ENCODE results near the gene BOC. TPM values are rescaled to one million over a fixed set of nuclear protein-coding genes. Genes with fewer than 3 reads are reported as not detected.

Gene BOC
- total RNA-seq, 2 experiments from 2014 or later = 0.03 TPM; not detected in 1

DNA sequence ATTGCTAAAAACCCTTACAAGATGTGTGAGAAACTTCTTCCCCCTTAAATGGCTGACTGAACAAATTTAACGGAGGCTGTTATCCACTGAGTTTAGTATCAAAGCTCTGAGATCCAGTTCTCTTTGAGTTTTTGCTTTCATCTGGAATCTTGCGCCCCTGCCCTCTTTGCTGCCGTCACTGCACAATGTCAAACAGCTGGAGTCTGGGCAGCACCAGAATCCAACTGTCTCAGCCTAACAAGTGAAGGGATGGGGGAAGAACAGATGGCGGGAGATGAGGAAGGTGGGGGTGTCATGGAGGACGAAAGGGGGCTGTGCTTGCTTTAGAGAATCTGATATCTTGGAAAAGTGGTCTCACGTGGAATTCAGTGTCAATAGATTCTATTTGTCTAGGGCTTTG is 7.0 kb upstream of the BOC start:
- no peaks in the 10 kb centered on the region for H3K79me2 ChIP-seq (ENCODE audit: insufficient read depth, low read depth, low read length)

DNA sequence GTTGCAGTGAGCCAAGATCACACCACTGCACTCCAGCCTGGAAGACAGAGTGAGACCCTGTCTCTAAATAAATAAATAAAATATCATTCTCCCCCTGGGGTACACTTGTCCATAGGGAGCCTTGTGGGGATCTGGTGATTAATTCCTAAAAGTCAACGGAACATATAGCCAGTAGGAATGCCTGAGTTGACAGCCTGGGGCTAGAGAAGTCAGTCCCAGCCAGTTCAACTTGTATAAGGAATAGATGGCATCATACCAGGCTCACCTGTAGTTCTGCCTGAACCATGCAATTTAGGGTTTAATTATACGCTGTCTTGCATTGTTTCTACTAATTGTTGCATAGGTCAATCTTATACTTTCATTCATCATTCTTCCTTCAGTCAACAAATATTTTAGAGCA is 5.9 kb upstream of the BOC start:
- TF ChIP-seq EZH2phosphoT487 (IDR thresholded peaks at IDR 0.05; ENCODE audit: borderline replicate concordance, low read depth, low read length) = no peak
- TF ChIP-seq, protein P1, sequence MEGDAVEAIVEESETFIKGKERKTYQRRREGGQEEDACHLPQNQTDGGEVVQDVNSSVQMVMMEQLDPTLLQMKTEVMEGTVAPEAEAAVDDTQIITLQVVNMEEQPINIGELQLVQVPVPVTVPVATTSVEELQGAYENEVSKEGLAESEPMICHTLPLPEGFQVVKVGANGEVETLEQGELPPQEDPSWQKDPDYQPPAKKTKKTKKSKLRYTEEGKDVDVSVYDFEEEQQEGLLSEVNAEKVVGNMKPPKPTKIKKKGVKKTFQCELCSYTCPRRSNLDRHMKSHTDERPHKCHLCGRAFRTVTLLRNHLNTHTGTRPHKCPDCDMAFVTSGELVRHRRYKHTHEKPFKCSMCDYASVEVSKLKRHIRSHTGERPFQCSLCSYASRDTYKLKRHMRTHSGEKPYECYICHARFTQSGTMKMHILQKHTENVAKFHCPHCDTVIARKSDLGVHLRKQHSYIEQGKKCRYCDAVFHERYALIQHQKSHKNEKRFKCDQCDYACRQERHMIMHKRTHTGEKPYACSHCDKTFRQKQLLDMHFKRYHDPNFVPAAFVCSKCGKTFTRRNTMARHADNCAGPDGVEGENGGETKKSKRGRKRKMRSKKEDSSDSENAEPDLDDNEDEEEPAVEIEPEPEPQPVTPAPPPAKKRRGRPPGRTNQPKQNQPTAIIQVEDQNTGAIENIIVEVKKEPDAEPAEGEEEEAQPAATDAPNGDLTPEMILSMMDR (conservative IDR thresholded peaks at IDR 0.05; ENCODE audit: low read length) = no peak

More for the DNA sequence above, 7.0 kb upstream of the BOC start:
- no TSS peak for BruUV-seq (replicated peaks)
- Histone ChIP-seq H3K4me3 (ENCODE audit: low read depth, low read length, poor library complexity, severe bottlenecking) (no peak overlapping the region), H3K4me2 (ENCODE audit: low read length) (no peak overlapping the region), H3K36me3 (ENCODE audit: insufficient read depth, low read length) (no peaks in the 10 kb centered on the region), H3K9me2 (ENCODE audit: insufficient read depth, low read length) (no peaks in the 10 kb centered on the region), H4K20me1 (ENCODE audit: insufficient read depth, low read length) (no peaks in the 10 kb centered on the region), H2AFZ (ENCODE audit: low read length) (no peak overlapping the region), H3K27ac (ENCODE audit: low read depth, low read length, poor library complexity, severe bottlenecking) (no peak overlapping the region), H3K9me3 (ENCODE audit: low read length) (no peaks in the 10 kb centered on the region), H3K4me1 (ENCODE audit: insufficient read depth, low read length, poor library complexity, severe bottlenecking) (no peaks in the 10 kb centered on the region)
- ChIA-PET CTCF (ENCODE audit: unreplicated experiment) (no interaction called here), POLR2A (no interaction called here)
- TF ChIP-seq, protein P1 (conservative IDR thresholded peaks at IDR 0.05; ENCODE audit: low read length) = no peak
- no peak for TF ChIP-seq EZH2phosphoT487 (IDR thresholded peaks at IDR 0.05; ENCODE audit: borderline replicate concordance, low read depth, low read length)
- DNase-seq (ENCODE audit: low spot score) = no peak
- intact Hi-C loops (cut with micrococcal nuclease; ENCODE audit: unreplicated experiment) = no loop called here

DNA sequence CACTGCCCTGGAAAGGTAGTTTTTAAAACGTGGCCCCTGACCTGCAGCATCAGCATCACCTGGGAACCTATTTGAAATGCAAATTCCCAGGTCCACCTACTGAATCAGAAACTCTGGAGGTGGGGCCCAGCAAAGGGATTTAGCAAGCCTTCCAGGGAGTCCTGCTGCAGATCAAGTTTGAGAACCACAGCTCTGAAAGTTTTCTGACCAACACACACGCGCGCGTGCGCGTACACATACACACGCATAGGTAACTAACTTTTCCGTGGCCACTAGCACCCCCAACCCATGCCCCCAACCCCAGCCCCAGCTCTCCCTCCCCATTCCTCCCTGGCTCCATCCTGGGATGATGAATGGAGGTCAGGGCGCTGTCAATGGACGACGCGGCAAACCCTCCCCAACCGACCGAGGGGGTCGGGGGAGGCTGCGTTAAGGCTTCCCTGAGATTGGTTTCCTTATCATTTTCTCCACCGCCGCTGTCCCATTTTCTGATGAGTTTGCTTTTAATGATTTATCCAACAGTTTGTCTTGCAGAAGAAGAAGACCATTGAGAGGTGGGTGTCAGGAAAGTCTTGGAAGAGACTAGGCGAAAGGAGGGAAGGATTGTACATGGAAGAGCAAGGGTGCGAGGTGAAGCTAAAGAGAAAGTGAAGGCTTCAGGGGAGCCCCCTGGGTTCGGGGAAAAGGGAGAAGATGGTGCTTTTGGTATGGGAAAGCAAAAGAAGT is 590 bp upstream of the BOC start:
- Histone ChIP-seq H4K20me1 (ENCODE audit: insufficient read depth, low read length) (no peaks in the 10 kb centered on the region), H3K27ac (ENCODE audit: low read depth, low read length, poor library complexity, severe bottlenecking) (no peak overlapping the region), H3K79me2 (ENCODE audit: insufficient read depth, low read depth, low read length) (no peaks in the 10 kb centered on the region), H3K9me3 (ENCODE audit: low read length) (no peaks in the 10 kb centered on the region), H3K4me1 (ENCODE audit: insufficient read depth, low read length, poor library complexity, severe bottlenecking) (no peaks in the 10 kb centered on the region), H2AFZ (ENCODE audit: low read length) (no peak overlapping the region), H3K9me2 (ENCODE audit: insufficient read depth, low read length) (no peaks in the 10 kb centered on the region), H3K4me3 (ENCODE audit: low read depth, low read length, poor library complexity, severe bottlenecking) (no peak overlapping the region), H3K4me2 (ENCODE audit: low read length) (no peak overlapping the region), H3K36me3 (ENCODE audit: insufficient read depth, low read length) (no peaks in the 10 kb centered on the region)
- POLR2A ChIA-PET = interaction anchor here (0.6 kb wide), 1 partner anchor 27 kb away, joined by 3 read pairs; no protein-coding TSS in a partner anchor
- no TSS peak for BruUV-seq (replicated peaks)
- intact Hi-C loops (cut with micrococcal nuclease; ENCODE audit: unreplicated experiment) = no loop called here
- CTCF ChIA-PET (ENCODE audit: unreplicated experiment) = no interaction called here
- no peak for DNase-seq (ENCODE audit: low spot score)
- TF ChIP-seq, protein P1 (conservative IDR thresholded peaks at IDR 0.05; ENCODE audit: low read length) = no peak
- TF ChIP-seq EZH2phosphoT487 (IDR thresholded peaks at IDR 0.05; ENCODE audit: borderline replicate concordance, low read depth, low read length) = no peak

More for the DNA sequence above, 5.9 kb upstream of the BOC start:
- ChIA-PET POLR2A (no interaction called here), CTCF (ENCODE audit: unreplicated experiment) (no interaction called here)
- no TSS peak for BruUV-seq (replicated peaks)
- no peaks in the 10 kb centered on the region for H3K9me2 ChIP-seq (ENCODE audit: insufficient read depth, low read length)
- H3K79me2 ChIP-seq (ENCODE audit: insufficient read depth, low read depth, low read length) = no peaks in the 10 kb centered on the region
- no peak overlapping the region for H3K27ac ChIP-seq (ENCODE audit: low read depth, low read length, poor library complexity, severe bottlenecking)
- no peaks in the 10 kb centered on the region for H3K36me3 ChIP-seq (ENCODE audit: insufficient read depth, low read length)
- intact Hi-C loops (cut with micrococcal nuclease; ENCODE audit: unreplicated experiment) = no loop called here
- H2AFZ ChIP-seq (ENCODE audit: low read length) = no peak overlapping the region
- no peaks in the 10 kb centered on the region for H3K4me1 ChIP-seq (ENCODE audit: insufficient read depth, low read length, poor library complexity, severe bottlenecking)
- H4K20me1 ChIP-seq (ENCODE audit: insufficient read depth, low read length) = no peaks in the 10 kb centered on the region
- DNase-seq (ENCODE audit: low spot score) = no peak
- H3K9me3 ChIP-seq (ENCODE audit: low read length) = no peaks in the 10 kb centered on the region
- no peak overlapping the region for H3K4me2 ChIP-seq (ENCODE audit: low read length)
- H3K4me3 ChIP-seq (ENCODE audit: low read depth, low read length, poor library complexity, severe bottlenecking) = no peak overlapping the region

Data from OCI-LY7 (cell line).